Panc1 (cell line): ENCODE measurements around the gene SAMHD1. TPM values are rescaled to one million over a fixed set of nuclear protein-coding genes. Genes with fewer than 3 reads are reported as not detected.

Experiments
- ATAC-seq: fragments of 200-7000 bp; cut with Tn5 transposase; 2 replicates; pipeline ENCODE4 v1.9.1; 2020; ENCODE audit warnings: mild to moderate bottlenecking, moderate library complexity
- BruUV-seq: library from RNA; stranded (reverse); fragments of 400-500 nt; replicated peaks from 2 replicates; lab custom pipeline; 2021; lab: Mats Ljungman, UMichigan
- CTCF ChIA-PET: fragments of 300-600 bp; sonication (Branson Sonifier 250); formaldehyde crosslinking; loops from one replicate; lab custom pipeline; 2022; ENCODE audit warnings: antibody characterized with exemption; lab: Charles Lee
- POLR2A ChIA-PET: fragments of 300-600 bp; sonication (Branson Sonifier 250); formaldehyde crosslinking; loops from one replicate; lab custom pipeline; 2022; ENCODE audit warnings: antibody characterized with exemption; lab: Charles Lee
- DNase-seq: peaks from one replicate; pipeline ENCODE4 v3.0.0-alpha.2; 2010; ENCODE audit warnings: low read depth, low spot score
- H3K27ac ChIP-seq: 2 replicates; pipeline ENCODE4 v1.5.1; 2011; ENCODE audit warnings: mild to moderate bottlenecking, low read length, inconsistent platforms
- H3K27me3 ChIP-seq: fragments of 200-500 bp; sonication (Bioruptor generic); 2 replicates; pipeline ENCODE4 v1.6.0; 2014; ENCODE audit warnings: low read length, inconsistent platforms; ENCODE audit not compliant: control insufficient read depth, insufficient read depth
- H3K36me3 ChIP-seq: fragments of 200-500 bp; sonication (Bioruptor generic); 2 replicates; pipeline ENCODE4 v1.5.1; 2014; ENCODE audit warnings: inconsistent platforms, mild to moderate bottlenecking, low read length, moderate library complexity; ENCODE audit not compliant: control insufficient read depth, insufficient read depth
- H3K4me1 ChIP-seq: 2 replicates; pipeline ENCODE4 v1.5.1; 2011; ENCODE audit warnings: inconsistent platforms, mild to moderate bottlenecking, low read length, moderate library complexity; ENCODE audit not compliant: control insufficient read depth, insufficient read depth
- H3K4me3 ChIP-seq, 2 experiments: 2 replicates each; pipeline ENCODE4 v1.5.1; 2011 to 2012; ENCODE audit warnings: low read depth in 2 of 2, low read length in 2 of 2, mild to moderate bottlenecking in 2 of 2, inconsistent platforms in 1 of 2, moderate library complexity in 1 of 2
- H3K9me3 ChIP-seq: fragments of 200-500 bp; sonication (Bioruptor generic); 2 replicates; pipeline ENCODE4 v1.5.1; 2014; ENCODE audit warnings: low read depth, mild to moderate bottlenecking, inconsistent platforms, low read length, moderate library complexity; ENCODE audit not compliant: control insufficient read depth, insufficient read depth
- CTCF ChIP-seq: fragments of 450-650 bp; IDR thresholded peaks from 2 replicates; pipeline ENCODE4 v1.5.1; 2017; ENCODE audit warnings: mild to moderate bottlenecking
- POLR2AphosphoS5 ChIP-seq: IDR thresholded peaks from 2 replicates; pipeline ENCODE4 v1.6.1; 2012; ENCODE audit warnings: mild to moderate bottlenecking, low read depth, low read length, moderate library complexity
- REST ChIP-seq, 2 experiments: IDR thresholded peaks; 2 replicates each; pipeline ENCODE4 v1.6.1; 2011 to 2012; ENCODE audit warnings: low read depth in 2 of 2, control low read depth in 1 of 2, low read length in 1 of 2, mild to moderate bottlenecking in 1 of 2, moderate library complexity in 1 of 2; ENCODE audit not compliant: insufficient read depth in 1 of 2
- SIN3A ChIP-seq: IDR thresholded peaks from 2 replicates; pipeline ENCODE4 v1.6.1; 2012; ENCODE audit warnings: low read depth, mild to moderate bottlenecking, low read length, moderate library complexity, borderline replicate concordance; ENCODE audit not compliant: insufficient read depth
- TCF7L2 ChIP-seq: IDR thresholded peaks from 2 replicates; pipeline ENCODE4 v1.6.1; 2011; ENCODE audit warnings: mild to moderate bottlenecking, low read depth, low read length, inconsistent platforms
- in situ Hi-C: cut with HindIII; loops from 2 replicates; pipeline ENCODE4 v1.10.0; 2016; ENCODE audit warnings: low sequenced_read_pairs, low pct_unique_long_range_greater_than_20kb
- intact Hi-C: fragments of 100-400 bp; cut with micrococcal nuclease; formaldehyde crosslinking; loops from one replicate; pipeline ENCODE4 v1.10.0; 2022; ENCODE audit not compliant: unreplicated experiment
- total RNA-seq: library from RNA; stranded (reverse); gene quantifications from one replicate; pipeline ENCODE4 v1.2.1, GENCODE V29; 2021; ENCODE audit not compliant: unreplicated experiment

SAMHD1 gene
- total RNA-seq, 1 experiment from 2014 or later, result 16.8 TPM

- ChIA-PET CTCF (no interaction called here), POLR2A (interaction anchor here (0.6 kb wide), 1 partner anchor 232 kb away, joined by 3 read pairs; no protein-coding TSS in a partner anchor)
- TF ChIP-seq SIN3A (no peak), POLR2AphosphoS5 (no peak), REST (IDR thresholded peaks at IDR 0.05; ENCODE audit: insufficient read depth in 1 of 2, low read depth in 2 of 2, low read length in 1 of 2) (no peak), TCF7L2 (no peak), CTCF (no peak)
- intact Hi-C loops (no loop called here), in situ Hi-C loops (no loop called here)
- no peak overlapping the region for H3K4me3 ChIP-seq
- no peak for DNase-seq
- no peak for ATAC-seq
- no peaks in the 10 kb centered on the region for H3K27me3 ChIP-seq
- H3K4me1 ChIP-seq, result peaks cover 5% of the 10 kb centered on the region; the same call in 1 of the 2 replicates
- no TSS peak for BruUV-seq
- H3K9me3 ChIP-seq, result no peaks in the 10 kb centered on the region
- H3K36me3 ChIP-seq, result no peaks in the 10 kb centered on the region
- H3K27ac ChIP-seq, result no peak overlapping the region
Measured at GRCh38 chr20:36956674-36957073, 5.2 kb upstream of the SAMHD1 start.

GRCh38 chr20:36956016-36956415 lies 4.5 kb upstream of the SAMHD1 start:
- Histone ChIP-seq H3K9me3 (no peaks in the 10 kb centered on the region), H3K4me1 (peaks cover 5% of the 10 kb centered on the region; the same call in 1 of the 2 replicates), H3K27ac (no peak overlapping the region), H3K27me3 (no peaks in the 10 kb centered on the region), H3K4me3 (no peak overlapping the region), H3K36me3 (no peaks in the 10 kb centered on the region)
- no TSS peak for BruUV-seq
- TF ChIP-seq CTCF (no peak), SIN3A (no peak)
- ChIA-PET POLR2A (no interaction called here), CTCF (interaction anchor here (0.5 kb wide), 1 partner anchor 36 kb away, joined by 3 read pairs; no protein-coding TSS in a partner anchor)
- in situ Hi-C loops (no loop called here), intact Hi-C loops (no loop called here)
- no peak for ATAC-seq
- DNase-seq, result no peak
